Measurements from ENCODE around the gene SIMC1.

The SIMC1 gene

DNA sequence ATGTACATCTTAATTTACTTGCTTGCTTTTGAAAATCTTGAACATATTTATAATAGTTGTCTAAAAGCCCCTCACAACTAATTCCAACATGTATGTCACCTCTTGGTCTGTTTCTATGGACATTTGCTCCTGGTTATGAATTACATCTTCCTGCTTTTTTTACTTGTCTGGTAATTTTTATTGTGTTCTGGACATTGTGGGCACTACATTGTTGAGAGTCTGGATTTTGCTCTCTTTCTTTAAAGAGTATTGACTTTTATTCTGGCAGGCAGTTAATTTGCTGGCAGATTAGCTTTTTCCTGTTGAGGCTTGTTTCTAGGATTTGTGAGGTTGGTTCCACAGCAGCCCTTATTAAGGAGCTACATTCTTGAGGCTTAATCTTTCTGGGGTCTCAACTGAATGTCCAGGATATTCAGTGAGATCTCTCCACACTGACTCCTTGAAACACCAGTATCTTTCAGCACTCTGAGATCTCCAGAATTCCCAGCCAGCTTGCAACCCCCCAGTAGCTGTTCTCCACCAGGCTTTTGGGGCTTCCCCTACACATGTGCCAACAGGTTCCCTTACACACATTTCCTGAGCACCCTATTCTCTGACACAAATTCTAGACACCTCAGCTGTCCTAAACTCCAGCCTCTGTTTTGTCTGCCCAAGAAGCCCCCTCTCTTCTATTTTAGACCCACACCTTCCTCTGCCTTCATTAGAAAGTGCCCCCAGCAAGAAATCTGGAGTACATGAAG lies 96.0 kb downstream of the SIMC1 start:
- no peaks in the 10 kb centered on the region for H3K4me1 ChIP-seq (ENCODE audit: control insufficient read depth in 1 of 2, insufficient read depth in 2 of 2, low read length in 2 of 2)
- H3K27ac ChIP-seq (ENCODE audit: low read length), result no peak overlapping the region
- peaks cover 0 to 4% of the 10 kb centered on the region in 2 donors for H3K9me3 ChIP-seq (ENCODE audit: control insufficient read depth in 1 of 2, low read length in 2 of 2)
- H3K4me3 ChIP-seq (ENCODE audit: low read depth in 1 of 2, low read length in 2 of 2), result no peak overlapping the region
- peaks cover 17 to 22% of the 10 kb centered on the region in 2 donors for H3K36me3 ChIP-seq (ENCODE audit: control insufficient read depth in 1 of 2, insufficient read depth in 2 of 2, low read length in 2 of 2)
- no peaks in the 10 kb centered on the region for H3K27me3 ChIP-seq (ENCODE audit: low read depth, low read length)

DNA sequence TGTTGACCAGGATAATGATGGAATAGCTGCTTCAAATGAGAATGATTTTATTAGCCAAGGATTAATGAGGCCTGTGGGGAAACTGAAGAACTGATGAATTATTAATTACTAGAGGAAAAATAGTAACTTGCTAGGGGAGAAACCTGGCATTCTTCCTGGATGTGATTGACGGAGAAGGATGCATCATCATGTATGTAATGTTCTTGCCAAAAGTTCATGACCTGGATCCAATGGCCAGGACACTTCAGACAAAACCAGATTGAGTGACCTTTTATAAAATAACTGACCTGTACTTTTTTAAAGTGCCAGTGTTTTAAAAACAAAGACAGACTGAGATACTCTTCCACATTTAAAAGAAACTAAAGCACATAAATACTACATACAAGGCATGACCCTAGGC lies 99.7 kb downstream of the SIMC1 start:
- Histone ChIP-seq H3K36me3 (ENCODE audit: control insufficient read depth in 1 of 2, insufficient read depth in 2 of 2, low read length in 2 of 2) (peaks cover 17 to 35% of the 10 kb centered on the region in 2 donors), H3K4me3 (ENCODE audit: low read depth in 1 of 2, low read length in 2 of 2) (no peak overlapping the region), H3K4me1 (ENCODE audit: control insufficient read depth in 1 of 2, insufficient read depth in 2 of 2, low read length in 2 of 2) (no peaks in the 10 kb centered on the region), H3K27me3 (ENCODE audit: low read depth, low read length) (no peaks in the 10 kb centered on the region), H3K27ac (ENCODE audit: low read length) (no peak overlapping the region), H3K9me3 (ENCODE audit: control insufficient read depth in 1 of 2, low read length in 2 of 2) (peaks cover 0 to 4% of the 10 kb centered on the region in 2 donors)

DNA sequence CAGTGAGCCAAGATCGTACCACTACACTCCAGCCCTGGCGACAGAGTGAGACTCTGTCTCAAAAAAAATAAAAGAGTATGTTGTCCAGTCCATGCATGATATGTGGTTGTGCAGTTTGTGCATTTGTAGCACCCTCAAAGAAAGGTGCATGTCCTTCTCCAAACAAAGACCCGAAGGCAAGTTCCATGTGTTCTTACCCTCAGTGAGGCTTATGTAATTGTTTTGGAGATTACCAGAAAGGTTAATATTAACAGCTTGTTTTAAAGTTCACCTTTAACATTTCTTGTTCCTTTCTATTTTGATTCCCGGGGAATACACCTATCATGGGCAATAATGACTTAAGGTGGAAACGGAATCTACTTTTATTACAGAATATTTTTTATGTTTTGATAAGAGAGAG lies 101.1 kb downstream of the SIMC1 start:
- no peaks in the 10 kb centered on the region for H3K4me1 ChIP-seq (ENCODE audit: control insufficient read depth in 1 of 2, insufficient read depth in 2 of 2, low read length in 2 of 2)
- no peaks in the 10 kb centered on the region for H3K27me3 ChIP-seq (ENCODE audit: low read depth, low read length)
- H3K36me3 ChIP-seq (ENCODE audit: control insufficient read depth in 1 of 2, insufficient read depth in 2 of 2, low read length in 2 of 2), result peaks cover 17 to 35% of the 10 kb centered on the region in 2 donors
- H3K4me3 ChIP-seq (ENCODE audit: low read depth in 1 of 2, low read length in 2 of 2), result no peak overlapping the region
- peaks cover 0 to 1% of the 10 kb centered on the region in 2 donors for H3K9me3 ChIP-seq (ENCODE audit: control insufficient read depth in 1 of 2, low read length in 2 of 2)
- no peak overlapping the region for H3K27ac ChIP-seq (ENCODE audit: low read length)

DNA sequence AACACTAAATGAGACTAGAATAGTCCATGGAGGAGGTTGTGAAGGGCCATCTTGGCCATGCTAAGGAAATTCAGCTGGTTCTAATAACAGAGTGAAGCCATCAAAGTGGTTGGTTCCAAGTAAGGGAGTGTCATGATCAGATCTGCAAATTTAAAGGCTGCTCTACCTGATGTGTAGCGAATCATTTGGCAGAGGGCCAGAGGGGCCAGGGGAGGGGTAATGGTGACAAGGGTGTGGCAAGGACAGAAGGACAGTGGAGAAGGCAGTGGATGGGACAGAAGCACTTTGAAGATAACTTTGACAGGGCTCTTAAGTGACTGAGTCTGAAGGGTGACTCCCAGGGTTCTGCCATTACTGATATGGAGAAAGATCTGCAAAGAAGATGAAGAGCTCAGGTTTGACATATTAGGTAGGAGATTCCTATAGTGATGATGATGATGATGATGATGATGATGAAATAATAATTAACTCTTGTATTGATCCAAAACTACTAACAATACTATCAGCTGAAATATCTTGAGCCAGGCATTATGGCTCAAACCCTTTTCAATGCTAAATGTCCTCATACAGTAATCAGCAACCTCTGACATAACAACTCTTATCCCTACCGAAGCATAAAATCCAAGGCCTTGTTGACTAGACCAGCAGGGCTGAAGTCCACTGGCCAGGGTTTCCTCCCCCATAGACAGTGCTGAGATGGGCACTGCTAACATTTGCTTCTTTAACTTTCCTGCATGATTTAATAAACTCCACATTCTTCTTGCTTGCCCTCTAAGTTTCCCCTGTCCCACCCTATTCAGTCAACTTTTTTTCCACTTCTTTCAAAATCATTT lies 103.3 kb downstream of the SIMC1 start:
- Histone ChIP-seq H3K4me3 (ENCODE audit: low read depth in 1 of 2, low read length in 2 of 2) (no peak overlapping the region), H3K36me3 (ENCODE audit: control insufficient read depth in 1 of 2, insufficient read depth in 2 of 2, low read length in 2 of 2) (peaks cover 30 to 54% of the 10 kb centered on the region in 2 donors), H3K9me3 (ENCODE audit: control insufficient read depth in 1 of 2, low read length in 2 of 2) (no peaks in the 10 kb centered on the region)

DNA sequence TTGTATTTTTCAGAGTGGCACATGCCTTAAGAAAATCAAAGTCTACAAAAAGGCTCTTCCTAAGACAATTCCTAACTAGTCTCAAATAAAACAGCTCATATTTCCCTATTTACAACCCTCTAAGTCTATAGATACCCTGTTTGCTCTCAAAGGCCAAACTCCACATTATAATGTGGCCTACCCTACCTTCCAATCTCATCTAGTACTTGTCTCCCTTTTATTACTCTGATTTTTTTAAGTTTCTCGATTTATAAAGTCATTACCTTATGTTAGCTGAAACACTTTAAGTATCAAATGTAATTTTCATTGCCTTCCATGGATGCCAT lies 103.9 kb downstream of the SIMC1 start:
- Histone ChIP-seq H3K4me3 (ENCODE audit: low read depth in 1 of 2, low read length in 2 of 2) (no peak overlapping the region), H3K27ac (ENCODE audit: low read length) (no peak overlapping the region), H3K36me3 (ENCODE audit: control insufficient read depth in 1 of 2, insufficient read depth in 2 of 2, low read length in 2 of 2) (peaks cover 29 to 54% of the 10 kb centered on the region in 2 donors), H3K9me3 (ENCODE audit: control insufficient read depth in 1 of 2, low read length in 2 of 2) (no peaks in the 10 kb centered on the region), H3K4me1 (ENCODE audit: control insufficient read depth in 1 of 2, insufficient read depth in 2 of 2, low read length in 2 of 2) (no peaks in the 10 kb centered on the region), H3K27me3 (ENCODE audit: low read depth, low read length) (no peaks in the 10 kb centered on the region)

More for the DNA sequence above, 103.3 kb downstream of the SIMC1 start:
- H3K27ac ChIP-seq (ENCODE audit: low read length), result no peak overlapping the region
- H3K27me3 ChIP-seq (ENCODE audit: low read depth, low read length), result no peaks in the 10 kb centered on the region
- no peaks in the 10 kb centered on the region for H3K4me1 ChIP-seq (ENCODE audit: control insufficient read depth in 1 of 2, insufficient read depth in 2 of 2, low read length in 2 of 2)

DNA sequence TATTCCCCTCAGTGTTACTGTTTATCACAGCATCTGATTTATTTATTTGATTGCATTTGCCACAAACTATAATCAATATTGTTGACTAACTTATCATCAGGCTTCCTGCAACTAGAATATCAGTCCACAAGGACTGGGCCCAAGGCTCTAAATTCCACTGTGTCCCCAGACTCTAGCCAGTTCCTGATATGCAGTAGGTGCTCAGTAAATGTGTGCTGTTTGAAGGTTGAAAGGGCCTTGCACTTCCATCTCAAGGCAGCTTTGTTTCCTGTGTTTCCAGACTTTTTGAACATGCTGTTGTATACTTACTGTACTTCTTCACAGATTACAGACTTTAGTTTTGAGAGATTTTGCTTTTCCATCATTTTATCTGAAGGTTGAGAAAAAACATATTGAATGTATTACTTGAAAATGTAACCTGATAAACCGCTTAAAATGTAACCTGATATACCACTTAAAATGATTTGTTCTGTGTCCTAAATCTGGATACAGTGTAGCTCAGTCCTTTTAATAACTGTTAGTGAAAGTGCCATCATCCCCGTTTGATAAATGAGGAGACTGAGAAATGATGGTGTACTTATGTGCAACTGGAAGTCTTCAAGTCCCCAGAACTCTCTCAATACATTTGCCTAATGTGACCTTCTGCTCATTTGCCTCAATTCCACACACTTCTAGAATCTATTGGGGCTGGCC lies 104.7 kb downstream of the SIMC1 start:
- Histone ChIP-seq H3K27ac (ENCODE audit: low read length) (no peak overlapping the region), H3K27me3 (ENCODE audit: low read depth, low read length) (no peaks in the 10 kb centered on the region), H3K9me3 (ENCODE audit: control insufficient read depth in 1 of 2, low read length in 2 of 2) (no peaks in the 10 kb centered on the region), H3K36me3 (ENCODE audit: control insufficient read depth in 1 of 2, insufficient read depth in 2 of 2, low read length in 2 of 2) (peaks cover 30 to 56% of the 10 kb centered on the region in 2 donors), H3K4me3 (ENCODE audit: low read depth in 1 of 2, low read length in 2 of 2) (no peak overlapping the region), H3K4me1 (ENCODE audit: control insufficient read depth in 1 of 2, insufficient read depth in 2 of 2, low read length in 2 of 2) (no peaks in the 10 kb centered on the region)

DNA sequence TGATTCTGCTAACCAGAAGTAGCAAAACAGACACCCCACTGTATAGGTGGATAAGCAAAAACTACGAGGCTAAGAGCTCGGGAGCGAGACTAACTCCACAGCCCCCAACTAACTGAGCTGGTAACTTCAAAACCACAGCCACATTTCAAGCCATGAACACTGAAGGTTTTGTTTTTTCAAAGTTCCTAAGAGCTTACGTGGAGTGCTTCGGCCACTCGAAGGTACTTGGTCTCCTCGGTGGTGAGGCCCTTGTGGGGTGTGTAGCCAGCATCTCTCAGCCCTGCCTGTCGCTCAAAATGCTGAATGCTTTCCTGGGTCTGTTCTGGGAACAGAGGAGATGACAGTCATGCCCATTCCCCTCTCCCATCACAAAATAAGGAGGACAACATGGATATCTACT lies 112.2 kb downstream of the SIMC1 start:
- Histone ChIP-seq H3K9me3 (ENCODE audit: control insufficient read depth in 1 of 2, low read length in 2 of 2) (no peaks in the 10 kb centered on the region), H3K4me3 (ENCODE audit: low read depth in 1 of 2, low read length in 2 of 2) (no peak overlapping the region), H3K36me3 (ENCODE audit: control insufficient read depth in 1 of 2, insufficient read depth in 2 of 2, low read length in 2 of 2) (peaks cover 70 to 92% of the 10 kb centered on the region in 2 donors), H3K27ac (ENCODE audit: low read length) (no peak overlapping the region), H3K27me3 (ENCODE audit: low read depth, low read length) (no peaks in the 10 kb centered on the region), H3K4me1 (ENCODE audit: control insufficient read depth in 1 of 2, insufficient read depth in 2 of 2, low read length in 2 of 2) (no peaks in the 10 kb centered on the region)

DNA sequence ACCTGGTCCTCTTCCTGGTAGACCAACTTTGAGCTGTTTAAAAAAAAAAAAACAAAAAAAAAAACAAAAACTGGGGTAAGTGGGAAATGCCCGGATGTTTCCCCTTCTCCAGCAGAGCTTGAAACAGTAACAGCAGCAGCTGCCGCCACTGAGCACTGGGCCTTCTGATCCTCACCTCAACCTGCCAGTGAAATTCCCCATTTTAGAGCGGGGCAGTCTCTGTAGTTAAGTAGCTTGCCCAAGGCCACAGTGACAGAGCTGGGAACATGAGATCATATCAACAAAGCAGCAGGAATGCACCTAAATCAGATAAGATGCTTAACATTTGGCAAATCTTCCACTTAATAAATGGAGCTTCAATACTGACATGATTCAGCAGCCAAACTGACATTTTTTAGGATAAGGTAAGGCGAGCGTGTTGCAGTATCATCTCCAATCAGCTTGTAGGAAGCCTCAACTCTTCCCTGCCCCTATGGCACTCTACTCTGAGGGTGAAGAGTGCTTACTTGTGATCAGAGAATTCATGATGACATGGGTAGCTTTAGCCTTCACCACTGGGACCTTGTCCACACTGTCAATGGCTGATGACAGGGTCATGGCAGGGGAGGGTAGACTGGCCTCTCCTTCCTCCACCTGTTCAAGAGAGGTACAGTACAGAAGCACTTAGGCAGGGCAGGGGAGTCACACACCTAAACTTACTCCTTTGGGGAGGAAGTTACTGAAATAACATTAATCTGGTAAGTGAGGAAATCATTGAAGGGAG lies 114.1 kb downstream of the SIMC1 start:
- Histone ChIP-seq H3K27me3 (ENCODE audit: low read depth, low read length) (no peaks in the 10 kb centered on the region), H3K4me1 (ENCODE audit: control insufficient read depth in 1 of 2, insufficient read depth in 2 of 2, low read length in 2 of 2) (no peaks in the 10 kb centered on the region), H3K27ac (ENCODE audit: low read length) (no peak overlapping the region), H3K4me3 (ENCODE audit: low read depth in 1 of 2, low read length in 2 of 2) (no peak overlapping the region), H3K9me3 (ENCODE audit: control insufficient read depth in 1 of 2, low read length in 2 of 2) (no peaks in the 10 kb centered on the region), H3K36me3 (ENCODE audit: control insufficient read depth in 1 of 2, insufficient read depth in 2 of 2, low read length in 2 of 2) (peaks cover 64 to 80% of the 10 kb centered on the region in 2 donors)

DNA sequence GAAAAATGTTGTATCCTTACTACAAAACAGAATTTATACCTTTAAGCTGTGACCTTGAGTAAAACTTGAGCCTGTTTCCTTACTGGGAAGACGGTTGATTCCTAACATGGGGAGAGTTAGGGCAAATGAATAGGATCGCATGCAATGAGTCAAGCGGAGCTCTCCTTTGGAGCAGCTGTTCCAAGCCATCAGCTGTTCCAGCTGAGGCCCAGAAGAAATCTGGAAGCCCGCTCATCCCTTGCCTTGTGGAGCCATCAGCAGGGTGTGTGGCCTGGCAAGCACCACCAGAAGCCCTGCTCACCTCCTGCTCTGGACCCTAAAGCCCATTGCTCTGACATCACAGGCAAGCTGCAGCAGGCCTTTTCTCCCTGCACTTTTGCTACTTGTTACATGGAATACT lies 115.3 kb downstream of the SIMC1 start:
- H3K27me3 ChIP-seq (ENCODE audit: low read depth, low read length), result no peaks in the 10 kb centered on the region
- peaks cover 56 to 68% of the 10 kb centered on the region in 2 donors for H3K36me3 ChIP-seq (ENCODE audit: control insufficient read depth in 1 of 2, insufficient read depth in 2 of 2, low read length in 2 of 2)
- no peaks in the 10 kb centered on the region for H3K9me3 ChIP-seq (ENCODE audit: control insufficient read depth in 1 of 2, low read length in 2 of 2)
- no peaks in the 10 kb centered on the region for H3K4me1 ChIP-seq (ENCODE audit: control insufficient read depth in 1 of 2, insufficient read depth in 2 of 2, low read length in 2 of 2)
- no peak overlapping the region for H3K27ac ChIP-seq (ENCODE audit: low read length)
- no peak overlapping the region for H3K4me3 ChIP-seq (ENCODE audit: low read depth in 1 of 2, low read length in 2 of 2)

DNA sequence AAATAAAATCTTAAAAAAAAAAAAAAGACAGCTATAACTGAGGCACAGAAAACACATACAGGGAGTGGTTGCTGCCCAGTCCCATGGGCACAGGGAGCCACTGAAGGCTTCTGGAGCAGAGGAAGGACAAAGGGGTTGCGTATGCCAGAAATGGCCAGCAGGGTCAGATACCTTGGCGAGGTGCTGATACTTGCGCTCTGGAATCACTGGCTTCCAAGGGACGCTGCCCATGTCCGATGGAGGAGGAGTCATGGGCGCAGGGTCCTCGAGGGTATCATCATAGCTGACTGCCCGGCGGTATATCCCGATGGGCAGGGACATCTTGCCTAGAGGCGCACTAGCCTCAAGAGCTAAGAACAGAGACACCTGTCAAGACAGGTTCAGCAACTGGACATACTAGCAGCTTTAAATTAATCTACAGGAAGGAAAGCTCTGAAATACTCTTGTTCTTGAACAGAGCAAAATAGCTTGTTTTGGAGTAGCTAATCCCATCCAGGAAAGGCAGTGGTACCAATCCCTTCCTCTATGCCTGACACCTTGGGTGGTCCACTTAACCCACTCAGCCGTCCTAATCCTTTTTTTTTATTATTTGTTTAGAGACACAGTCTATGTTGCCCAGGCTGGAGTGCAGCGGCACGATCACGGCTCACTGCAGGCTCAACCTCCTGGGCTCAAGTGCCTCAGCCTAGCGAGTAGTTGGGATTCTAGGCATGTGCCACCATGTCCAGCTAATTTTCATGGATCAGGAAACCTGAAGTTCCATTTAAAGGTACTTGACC lies 117.4 kb downstream of the SIMC1 start:
- Histone ChIP-seq H3K27ac (ENCODE audit: low read length) (no peak overlapping the region), H3K4me1 (ENCODE audit: control insufficient read depth in 1 of 2, insufficient read depth in 2 of 2, low read length in 2 of 2) (peaks cover 0 to 9% of the 10 kb centered on the region in 2 donors), H3K27me3 (ENCODE audit: low read depth, low read length) (no peaks in the 10 kb centered on the region), H3K9me3 (ENCODE audit: control insufficient read depth in 1 of 2, low read length in 2 of 2) (no peaks in the 10 kb centered on the region), H3K36me3 (ENCODE audit: control insufficient read depth in 1 of 2, insufficient read depth in 2 of 2, low read length in 2 of 2) (peaks cover 41 to 47% of the 10 kb centered on the region in 2 donors), H3K4me3 (ENCODE audit: low read depth in 1 of 2, low read length in 2 of 2) (no peak overlapping the region)

Measured in muscle layer of duodenum (tissue), 2 donors.